HS-27A (cell line): ENCODE data around the gene SUCNR1.
"Not testable (repeated sequence)": the region's sequence is repeated elsewhere in the genome, so short reads cannot be mapped to it uniquely, and the experiment has no call there.

Source experiments
- DNase-seq: peaks from one replicate; pipeline ENCODE4 v3.0.0-alpha.2; 2012; ENCODE audit warnings: low read depth, missing footprints

Gene SUCNR1

GRCh38 chr3:151871639-151872468 is 1.6 kb upstream of the SUCNR1 start:
- no peak for DNase-seq

DNA sequence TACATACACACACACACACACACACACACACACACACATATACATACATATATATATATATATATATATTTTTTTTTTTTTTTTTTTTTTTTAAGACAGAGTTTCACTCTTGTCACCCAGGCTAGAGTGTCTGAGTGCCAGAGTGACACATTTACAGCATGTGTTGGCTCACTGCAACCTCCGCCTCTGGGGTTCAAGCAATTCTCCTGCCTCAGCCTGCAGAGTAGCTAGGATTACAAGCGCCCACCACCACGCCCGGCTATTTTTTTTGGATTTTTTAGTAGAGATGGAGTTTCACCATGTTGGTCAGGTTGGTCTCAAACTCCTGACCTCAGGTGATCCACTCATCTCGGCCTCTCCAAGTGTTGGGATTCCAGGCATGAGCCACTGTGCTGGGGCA is 636 bp downstream of the SUCNR1 start:
- DNase-seq, result not testable (repeated sequence)

- DNase-seq, result no peak
These were observed 2.3 kb downstream of the SUCNR1 start for GRCh38 chr3:151875759-151876158.

GRCh38 chr3:151877269-151877668 is 3.8 kb downstream of the SUCNR1 start:
- no peak for DNase-seq

GRCh38 chr3:151878465-151878864 is 5.0 kb downstream of the SUCNR1 start:
- no peak for DNase-seq

DNA sequence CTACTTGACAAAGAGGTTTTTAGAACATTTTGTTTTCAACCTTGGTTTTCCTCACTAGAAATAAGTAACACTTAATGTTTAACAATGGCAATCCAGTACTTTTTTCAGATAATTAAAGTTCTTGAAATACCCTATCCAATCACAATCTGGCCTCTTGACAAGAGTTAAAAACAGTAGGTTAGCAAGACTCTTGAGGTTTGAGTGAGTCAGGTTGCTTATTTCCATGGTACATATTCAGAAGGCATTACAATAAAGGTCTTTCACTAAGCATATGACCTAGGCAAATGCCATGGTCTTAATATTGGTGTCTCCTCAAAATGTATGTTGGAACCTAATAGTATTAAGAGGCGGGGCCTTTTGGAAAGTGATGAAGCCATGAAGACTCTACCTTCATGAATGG is 5.6 kb downstream of the SUCNR1 start:
- DNase-seq, result no peak

DNA sequence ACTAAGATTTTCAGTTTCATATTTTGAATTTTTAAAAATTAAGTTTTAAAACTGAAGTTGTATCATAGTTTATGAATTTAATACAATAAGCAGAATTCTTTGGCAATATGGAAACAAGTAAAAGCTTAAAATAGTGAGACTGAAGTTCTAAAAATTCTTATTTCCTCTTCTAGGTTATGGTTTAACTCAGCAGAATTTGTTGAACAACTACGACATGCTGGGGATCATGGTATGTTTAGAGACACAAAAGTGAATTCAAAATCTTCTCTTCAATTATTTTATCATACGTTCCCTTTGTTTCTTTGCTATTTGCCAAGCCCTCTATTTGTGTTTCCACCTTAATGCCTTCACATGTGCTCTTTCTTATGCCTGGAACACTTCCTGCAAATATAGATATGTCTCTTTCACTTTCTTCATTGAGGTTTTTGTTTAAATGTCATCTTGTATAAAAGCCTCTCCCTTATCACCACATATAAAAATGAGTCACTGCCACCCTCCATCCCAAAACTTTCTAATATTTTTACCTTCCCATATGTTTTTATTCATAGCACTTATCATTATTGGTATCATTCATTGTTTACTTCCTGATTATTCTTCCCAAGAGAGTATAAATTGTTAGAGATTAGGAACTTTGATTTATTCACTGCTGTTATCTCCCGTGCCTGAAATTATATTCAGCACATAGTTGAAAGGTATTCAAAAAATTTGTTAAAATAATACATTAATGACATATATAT is 6.4 kb downstream of the SUCNR1 start:
- DNase-seq, result no peak

DNA sequence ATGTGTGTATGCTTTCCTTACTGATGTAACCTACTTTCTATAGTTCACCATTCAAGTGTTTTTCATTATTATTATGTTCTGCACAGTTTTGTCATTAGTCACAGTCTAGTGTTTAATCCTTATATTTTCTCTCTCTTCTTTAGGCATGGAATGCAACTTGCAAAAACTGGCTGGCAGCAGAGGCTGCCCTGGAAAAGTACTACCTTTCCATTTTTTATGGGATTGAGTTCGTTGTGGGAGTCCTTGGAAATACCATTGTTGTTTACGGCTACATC is 6.9 kb downstream of the SUCNR1 start:
- DNase-seq, result no peak

DNA sequence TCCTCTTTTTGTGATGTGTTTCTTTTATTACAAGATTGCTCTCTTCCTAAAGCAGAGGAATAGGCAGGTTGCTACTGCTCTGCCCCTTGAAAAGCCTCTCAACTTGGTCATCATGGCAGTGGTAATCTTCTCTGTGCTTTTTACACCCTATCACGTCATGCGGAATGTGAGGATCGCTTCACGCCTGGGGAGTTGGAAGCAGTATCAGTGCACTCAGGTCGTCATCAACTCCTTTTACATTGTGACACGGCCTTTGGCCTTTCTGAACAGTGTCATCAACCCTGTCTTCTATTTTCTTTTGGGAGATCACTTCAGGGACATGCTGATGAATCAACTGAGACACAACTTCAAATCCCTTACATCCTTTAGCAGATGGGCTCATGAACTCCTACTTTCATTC is 7.7 kb downstream of the SUCNR1 start:
- no peak for DNase-seq

GRCh38 chr3:151885397-151885796 is 12.0 kb downstream of the SUCNR1 start:
- not testable (repeated sequence) for DNase-seq

DNA sequence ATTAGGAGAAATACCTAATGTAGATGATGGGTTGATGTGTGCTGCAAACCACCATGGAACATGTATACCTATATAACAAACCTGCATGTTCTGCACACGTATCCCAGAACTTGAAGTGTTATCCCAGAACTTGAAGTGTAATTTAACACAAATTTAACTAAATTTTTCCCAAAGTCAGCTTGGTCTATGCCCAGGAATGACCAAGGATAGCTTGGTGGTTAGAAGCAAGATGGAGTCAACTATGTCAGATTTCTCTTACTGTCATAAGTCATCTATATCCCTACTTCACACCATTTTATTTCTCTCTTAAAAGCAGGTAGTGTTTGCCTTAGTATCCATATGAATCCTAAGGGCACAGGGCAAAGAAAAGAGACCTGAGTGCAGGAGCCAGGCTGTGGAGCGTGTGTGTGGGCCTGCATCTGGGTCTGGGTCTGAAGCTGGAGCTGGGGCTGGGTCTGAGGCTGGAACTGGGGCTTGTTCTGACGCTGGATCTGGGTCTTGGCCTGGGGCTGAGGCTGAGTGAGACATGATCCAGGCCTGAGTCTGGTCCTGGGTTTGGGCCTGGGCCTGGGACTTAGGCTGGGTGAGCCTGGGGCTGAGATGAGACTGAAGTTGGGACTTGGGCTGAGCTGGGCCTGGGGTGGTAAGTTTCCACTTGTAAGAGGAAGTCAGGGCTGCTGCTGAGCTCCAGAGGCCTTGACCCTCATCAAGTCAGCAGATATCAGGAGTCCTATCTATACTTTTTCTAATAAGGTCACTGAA is 14.2 kb downstream of the SUCNR1 start:
- DNase-seq, result not testable (repeated sequence)

GRCh38 chr3:151890721-151891141 is 17.3 kb downstream of the SUCNR1 start:
- DNase-seq, result no peak

DNA sequence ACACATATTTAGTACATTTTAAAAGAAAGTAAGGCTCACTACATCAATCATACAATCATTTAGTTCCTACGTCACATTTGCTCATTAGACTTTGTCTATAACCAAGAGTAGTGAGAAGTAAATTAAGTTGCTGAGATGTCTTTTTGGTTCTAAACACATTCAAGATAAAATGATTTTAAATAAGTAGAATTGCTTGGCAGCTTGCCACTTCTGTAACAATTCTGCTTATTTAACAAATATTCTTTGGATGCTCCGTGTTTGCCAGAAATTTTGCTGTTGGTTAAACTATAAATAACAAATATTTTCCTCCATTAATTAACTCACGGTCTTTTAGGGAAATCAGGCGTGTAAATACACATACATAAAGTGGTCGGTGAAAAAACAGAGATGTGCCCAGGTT is 18.3 kb downstream of the SUCNR1 start:
- DNase-seq, result no peak

DNA sequence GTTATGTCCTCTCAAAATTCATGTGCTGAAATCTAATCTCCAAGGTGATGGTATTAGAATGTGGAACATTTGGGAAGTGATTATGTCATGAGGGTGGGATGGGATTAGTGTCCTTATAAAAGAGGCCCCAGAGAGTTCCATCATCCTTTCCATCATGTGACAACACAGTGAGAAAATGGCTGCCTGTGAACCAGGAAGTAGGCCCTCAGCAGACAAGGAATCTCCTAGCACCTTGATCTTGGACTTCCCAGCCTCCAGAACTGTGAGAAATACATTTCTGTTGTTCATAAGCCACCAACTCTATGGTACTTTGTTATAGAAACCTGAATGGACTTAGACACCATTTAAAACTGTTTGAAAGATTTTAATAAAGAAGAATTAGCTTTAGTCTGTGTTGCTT is 20.8 kb downstream of the SUCNR1 start:
- no peak for DNase-seq

DNA sequence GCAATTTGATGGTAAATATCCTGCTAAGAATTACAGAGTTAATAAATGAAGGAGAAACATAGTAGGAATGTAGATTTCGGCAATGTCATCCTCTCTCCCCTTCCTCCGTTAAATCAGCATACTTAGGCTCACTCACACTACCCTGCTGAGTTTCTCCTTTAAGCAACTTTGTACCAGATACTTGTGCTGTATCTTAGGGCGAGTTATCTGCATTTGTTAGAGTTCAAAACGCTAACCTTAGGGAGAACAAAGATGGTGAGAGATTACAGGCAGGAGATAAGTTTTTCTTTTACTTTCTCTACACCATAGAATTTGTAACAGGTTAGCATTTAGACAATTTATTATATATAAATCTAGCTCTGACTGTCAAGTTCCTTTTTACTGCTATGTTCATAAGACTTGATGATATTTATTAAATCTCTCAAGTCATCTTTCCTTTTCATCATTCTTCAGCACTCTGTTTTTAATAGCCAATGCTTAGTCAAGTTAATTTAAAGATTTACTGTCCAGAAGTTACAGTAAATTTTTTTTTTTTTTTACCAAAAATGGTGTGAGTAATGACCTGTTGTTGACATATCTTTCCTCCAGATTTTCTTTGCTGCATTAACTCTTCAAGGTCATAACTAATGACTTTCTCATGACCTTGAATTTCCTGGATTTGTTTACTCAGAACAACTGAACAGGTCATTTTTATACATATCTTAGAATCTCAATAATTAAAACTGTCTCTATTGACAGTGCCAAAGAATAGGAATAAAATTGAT is 22.2 kb downstream of the SUCNR1 start:
- DNase-seq, result no peak

DNA sequence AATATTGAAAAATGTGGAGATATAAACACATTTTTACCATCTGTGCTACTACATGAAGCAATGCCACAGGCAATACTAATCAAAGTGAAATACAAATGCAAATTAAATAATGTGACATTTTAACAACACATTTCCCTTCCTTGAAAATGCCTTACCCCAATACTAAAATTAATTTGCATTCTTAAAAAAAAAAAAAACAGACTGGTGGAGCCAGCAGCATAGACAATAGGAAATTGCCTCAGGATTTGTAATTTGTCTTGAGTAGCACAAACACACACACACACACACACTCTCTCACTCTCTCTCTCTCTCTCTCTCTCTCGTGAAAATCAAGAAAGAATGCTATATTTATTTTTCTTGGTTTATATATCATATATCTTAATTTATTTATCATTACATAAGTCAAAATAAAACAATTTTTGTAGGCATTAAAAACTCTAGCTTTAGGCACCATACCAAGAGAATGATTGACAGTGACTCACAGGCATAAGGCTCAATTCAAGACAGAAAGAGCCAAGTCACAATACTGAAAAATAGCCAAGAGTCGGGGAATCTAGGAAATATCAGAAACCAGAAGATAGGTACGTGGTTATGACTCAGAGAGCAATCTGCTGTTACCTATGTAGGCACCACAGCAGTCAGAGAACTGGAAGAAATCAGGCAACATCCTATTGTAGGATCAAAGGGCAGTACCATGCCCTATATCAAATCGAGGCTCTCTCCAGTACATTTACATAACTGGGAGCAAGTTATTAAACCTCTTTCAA is 23.0 kb downstream of the SUCNR1 start:
- DNase-seq, result no peak

DNA sequence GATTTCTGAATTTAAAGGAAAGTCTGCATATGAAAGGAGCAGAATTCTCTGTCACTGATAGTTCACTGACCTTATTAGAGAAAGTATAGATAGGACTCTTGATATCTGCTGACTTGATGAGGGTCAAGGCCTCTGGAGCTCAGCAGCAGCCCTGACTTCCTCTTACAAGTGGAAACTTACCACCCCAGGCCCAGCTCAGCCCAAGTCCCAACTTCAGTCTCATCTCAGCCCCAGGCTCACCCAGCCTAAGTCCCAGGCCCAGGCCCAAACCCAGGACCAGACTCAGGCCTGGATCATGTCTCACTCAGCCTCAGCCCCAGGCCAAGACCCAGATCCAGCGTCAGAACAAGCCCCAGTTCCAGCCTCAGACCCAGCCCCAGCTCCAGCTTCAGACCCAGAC is 24.7 kb downstream of the SUCNR1 start:
- not testable (repeated sequence) for DNase-seq

DNA sequence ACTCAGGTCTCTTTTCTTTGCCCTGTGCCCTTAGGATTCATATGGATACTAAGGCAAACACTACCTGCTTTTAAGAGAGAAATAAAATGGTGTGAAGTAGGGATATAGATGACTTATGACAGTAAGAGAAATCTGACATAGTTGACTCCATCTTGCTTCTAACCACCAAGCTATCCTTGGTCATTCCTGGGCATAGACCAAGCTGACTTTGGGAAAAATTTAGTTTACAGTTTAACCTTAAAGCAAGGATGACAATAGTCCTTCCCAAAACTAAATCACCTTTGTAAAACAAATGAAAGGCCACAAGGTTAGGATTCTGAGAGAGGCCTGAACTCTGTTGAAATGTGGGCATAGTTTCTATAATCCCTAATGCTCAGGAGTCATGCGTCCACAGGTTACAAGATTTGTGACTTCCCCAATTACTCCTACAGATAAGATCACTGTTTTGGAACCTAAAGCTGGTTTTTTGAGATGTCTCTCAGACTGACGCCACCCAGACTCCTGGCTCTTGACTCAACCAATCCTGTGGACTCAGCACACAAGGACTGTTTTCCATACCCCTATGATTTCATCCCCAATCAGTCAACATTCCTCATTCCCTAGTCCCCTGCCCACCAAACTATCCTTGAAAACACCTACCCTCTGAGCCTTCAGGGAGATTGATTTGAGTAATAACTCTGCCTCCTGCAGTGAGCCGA is 25.3 kb downstream of the SUCNR1 start:
- DNase-seq, result not testable (repeated sequence)

DNA sequence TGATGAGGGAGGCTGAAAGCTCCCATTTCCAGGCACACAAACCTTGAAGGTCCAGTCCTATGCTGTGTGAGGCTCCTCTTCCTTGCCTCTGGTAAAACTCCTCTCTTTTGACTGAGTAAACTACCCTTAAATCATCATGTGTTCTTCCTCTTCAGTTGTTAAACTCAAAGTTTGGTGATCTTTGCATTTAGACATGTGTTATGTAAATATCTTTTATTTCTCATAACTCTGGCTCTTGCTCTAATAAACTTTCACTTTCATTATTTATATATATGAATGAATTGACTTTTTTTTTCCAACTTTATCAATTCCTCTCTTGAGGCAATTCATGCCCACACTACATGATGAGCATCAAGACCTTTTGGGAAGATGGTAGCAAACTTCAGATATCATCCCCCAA is 26.6 kb downstream of the SUCNR1 start:
- no peak for DNase-seq

- DNase-seq, result no peak
These were observed 27.0 kb downstream of the SUCNR1 start for GRCh38 chr3:151900460-151900859.
